Ramos (cell line): ENCODE data around the gene FAM53C.
"Not testable (repeated sequence)": the region's sequence is repeated elsewhere in the genome, so short reads cannot be mapped to it uniquely, and the experiment has no call there.

Source experiments
- in situ Hi-C: fragments of 300-500 bp; cut with MboI; formaldehyde crosslinking; loops from one replicate; pipeline ENCODE4 v1.14.3; 2022; ENCODE audit warnings: low sequenced_read_pairs; ENCODE audit not compliant: unreplicated experiment

FAM53C gene

GRCh38 chr5:138337685-138338410 is at the start of gene FAM53C:
Gene FAM53C, plus strand, starts transcription at chr5:138338266. Its CDS starts 3,070 bp downstream, at chr5:138341336.
- in situ Hi-C loops = no loop called here

- in situ Hi-C loops = no loop called here
These were observed 48.8 kb upstream of the FAM53C start for GRCh38 chr5:138289296-138289695.

GRCh38 chr5:138303372-138303771 is 34.7 kb upstream of the FAM53C start:
- in situ Hi-C loops = no loop called here

- in situ Hi-C loops = no loop called here
These were observed 32.3 kb upstream of the FAM53C start for GRCh38 chr5:138305797-138306196.

GRCh38 chr5:138315751-138316278 is 22.3 kb upstream of the FAM53C start:
- in situ Hi-C loops = no loop called here

- in situ Hi-C loops = no loop called here
These were observed 21.7 kb upstream of the FAM53C start for GRCh38 chr5:138316355-138316754.

- in situ Hi-C loops = not testable (repeated sequence)
These were observed 19.9 kb upstream of the FAM53C start for GRCh38 chr5:138318211-138318610.

- in situ Hi-C loops = no loop called here
These were observed 7.1 kb upstream of the FAM53C start for GRCh38 chr5:138330813-138331448.

GRCh38 chr5:138331449-138332368 is 6.4 kb upstream of the FAM53C start, which contains the start of gene CDC25C:
Gene CDC25C, minus strand, starts transcription at chr5:138331804. Its CDS starts 624 bp downstream, at chr5:138331180.
- in situ Hi-C loops = no loop called here

GRCh38 chr5:138334867-138335447 is 3.1 kb upstream of the FAM53C start:
- in situ Hi-C loops = no loop called here

- in situ Hi-C loops = no loop called here
These were observed 948 bp upstream of the FAM53C start for GRCh38 chr5:138336952-138337684.

- in situ Hi-C loops = no loop called here
These were observed 485 bp downstream of the FAM53C start for GRCh38 chr5:138338411-138339090.

- in situ Hi-C loops = no loop called here
These were observed 1.0 kb downstream of the FAM53C start for GRCh38 chr5:138339091-138339456.

GRCh38 chr5:138339464-138339863 is 1.4 kb downstream of the FAM53C start:
- in situ Hi-C loops = no loop called here

- in situ Hi-C loops = no loop called here
These were observed 1.9 kb downstream of the FAM53C start for GRCh38 chr5:138340008-138340407.

GRCh38 chr5:138344887-138345622 is 7.0 kb downstream of the FAM53C start:
- in situ Hi-C loops = no loop called here

GRCh38 chr5:138346889-138347288 is 8.8 kb downstream of the FAM53C start:
- in situ Hi-C loops = no loop called here

GRCh38 chr5:138349852-138350562 is 11.9 kb downstream of the FAM53C start:
- in situ Hi-C loops = no loop called here
